ENCODE data around the gene QKI.

QKI gene

DNA sequence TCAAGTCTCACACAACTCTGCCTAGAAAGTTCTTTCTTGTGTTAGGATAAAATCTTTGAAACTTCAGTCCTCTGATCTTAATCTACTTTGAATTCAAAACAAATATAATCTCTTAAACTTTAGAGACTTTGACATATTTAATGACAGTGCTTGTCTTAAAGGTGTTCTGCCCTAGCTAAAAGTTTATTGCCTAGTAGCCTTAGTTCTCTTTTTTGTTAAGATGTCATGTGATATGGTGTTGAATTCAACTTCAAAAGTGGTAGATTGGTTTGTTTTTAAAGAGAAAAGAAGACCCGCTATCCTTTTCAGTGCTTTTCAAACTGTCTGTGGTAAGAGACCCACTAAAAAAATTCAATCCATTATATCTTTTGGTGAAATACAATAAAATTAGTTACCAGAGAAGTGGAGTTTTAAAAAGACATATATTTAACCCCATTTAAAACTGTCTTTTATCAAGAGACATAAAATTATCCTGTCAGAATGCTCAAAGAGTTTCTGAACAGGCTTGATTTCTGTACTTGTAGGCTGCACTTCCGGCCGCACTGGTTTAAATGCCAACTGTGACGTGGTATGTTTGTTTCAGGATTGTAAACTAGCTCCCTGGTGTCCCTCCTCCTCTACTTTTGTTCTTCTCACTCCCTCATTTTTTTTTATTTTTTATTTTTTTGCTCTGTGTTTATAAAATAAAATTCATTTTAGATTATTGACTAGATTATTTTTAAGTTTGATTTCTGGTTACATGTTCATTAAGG, 76.5 kb downstream of the QKI start:
- DNase-seq = no peak

DNA sequence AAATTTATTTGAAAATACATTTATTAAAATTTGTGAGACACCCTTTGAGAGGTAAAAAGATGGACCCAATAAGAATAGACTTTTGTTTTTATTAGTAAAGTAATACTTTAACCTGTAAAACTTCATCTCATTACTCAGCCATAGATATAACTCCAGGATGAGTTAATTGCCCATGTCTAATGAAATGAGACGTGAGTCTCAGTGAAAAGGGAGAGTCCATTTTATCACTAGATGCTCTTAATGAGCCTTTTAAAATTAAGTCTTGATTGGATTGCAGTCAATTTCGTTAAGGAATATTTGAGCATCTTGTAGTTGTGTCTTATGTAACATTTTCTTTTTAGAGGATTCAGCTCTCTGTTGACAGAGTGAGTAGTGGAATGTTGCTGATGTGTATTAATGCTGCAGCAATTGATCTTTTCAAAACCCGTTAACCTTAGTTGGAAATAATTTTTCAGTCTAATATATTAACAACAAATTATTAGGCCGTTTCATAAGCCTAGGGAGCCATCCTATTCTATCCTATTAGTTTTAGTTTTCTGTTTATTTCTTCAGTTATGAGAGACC, 77.3 kb downstream of the QKI start:
- DNase-seq = no peak

DNA sequence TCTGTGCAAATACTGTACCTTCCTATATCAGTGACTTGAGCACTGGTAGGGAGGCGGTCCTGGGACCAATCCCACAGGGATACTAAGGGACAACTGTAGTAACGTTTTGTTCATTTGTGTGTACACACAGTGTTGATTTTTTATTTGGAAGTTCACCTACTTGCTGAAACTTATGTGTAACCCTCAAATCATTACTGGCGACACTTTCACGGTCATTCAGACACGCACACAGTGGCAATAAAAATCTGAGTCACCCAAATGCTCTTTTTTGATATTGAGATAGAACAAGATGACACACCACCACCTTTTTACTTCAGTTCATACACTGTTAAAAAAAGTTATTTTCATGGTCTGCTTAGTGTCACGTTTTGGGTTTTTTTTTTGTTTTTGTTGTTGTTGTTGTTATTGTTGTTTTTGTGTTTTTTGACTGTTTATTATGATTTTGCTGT, 79.8 kb downstream of the QKI start:
- DNase-seq = no peak

DNA sequence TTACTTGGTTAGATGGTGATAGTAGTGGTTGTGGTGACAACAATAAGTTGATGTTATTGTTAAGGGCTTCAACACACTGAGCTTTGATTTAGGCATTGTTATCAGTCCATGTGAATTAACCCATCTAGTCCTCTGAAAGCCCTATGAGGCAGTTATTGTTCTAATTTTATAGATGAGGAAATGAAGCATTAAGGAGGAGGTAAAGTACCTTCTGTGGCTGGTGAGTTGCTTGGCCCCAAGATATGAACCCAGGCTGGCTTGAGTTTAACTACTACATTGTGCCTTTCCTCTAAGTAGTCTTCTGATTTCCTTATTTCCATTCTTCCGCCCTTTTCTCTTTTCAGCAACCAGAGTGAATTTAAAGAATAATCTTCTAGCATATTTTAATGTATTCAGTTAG, 81.7 kb downstream of the QKI start:
- no peak for DNase-seq

DNA sequence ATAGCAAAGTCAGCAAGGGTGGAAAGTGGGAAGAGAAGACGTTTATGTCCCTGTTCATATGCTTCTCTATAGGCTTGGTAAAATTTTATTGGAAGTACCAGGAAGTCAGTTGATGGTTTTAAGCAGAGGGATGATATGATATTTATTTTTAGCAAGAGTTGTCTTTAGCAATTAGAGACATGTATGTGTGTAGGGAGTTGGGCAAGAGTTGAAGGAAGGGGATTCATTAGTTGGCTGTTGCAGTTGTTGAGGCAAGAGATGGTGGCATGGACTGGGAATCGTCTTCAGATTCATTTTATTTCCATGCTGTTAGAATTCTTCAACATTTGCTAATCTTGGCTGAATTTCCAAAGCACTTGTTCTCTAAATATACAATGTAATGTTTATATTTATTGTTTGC, 85.6 kb downstream of the QKI start:
- DNase-seq = no peak

DNA sequence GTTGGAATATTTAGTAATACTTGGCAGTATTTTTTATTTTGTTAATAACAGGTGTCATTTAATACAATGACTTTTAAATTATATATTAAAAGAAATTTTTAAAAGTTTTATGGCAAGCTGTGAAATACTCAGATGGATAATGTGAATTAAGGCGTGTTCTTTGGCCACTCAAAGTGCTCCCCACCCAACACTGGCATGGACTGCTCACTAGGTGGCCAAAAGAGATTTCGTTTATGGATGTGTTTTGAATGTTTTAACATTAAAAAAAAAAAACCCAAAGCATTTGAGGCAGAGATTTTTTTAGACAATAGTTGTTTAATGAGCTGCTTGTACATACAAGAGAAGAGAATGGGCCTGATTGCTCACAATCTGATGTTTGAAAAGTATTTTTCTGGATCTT, 86.5 kb downstream of the QKI start:
- no peak for DNase-seq

DNA sequence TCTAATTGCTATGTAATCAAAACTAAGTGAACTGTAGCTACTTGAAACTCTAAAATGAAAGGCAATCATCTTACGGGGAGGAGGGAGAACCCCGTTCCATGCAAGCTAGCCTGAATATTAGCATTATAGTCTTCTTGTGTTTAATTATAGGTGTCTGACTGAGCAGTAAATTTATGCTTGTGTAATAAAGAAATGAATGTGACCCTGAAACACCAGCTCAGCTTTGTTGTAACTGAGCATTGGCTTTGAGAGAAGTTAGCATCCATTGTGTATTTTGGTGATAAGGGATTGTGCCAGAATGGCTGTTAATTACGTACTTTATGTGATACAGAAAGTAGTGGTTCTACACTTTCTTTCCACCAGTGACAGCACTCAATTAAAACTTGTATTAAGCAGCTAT, 86.9 kb downstream of the QKI start:
- no peak for DNase-seq

DNA sequence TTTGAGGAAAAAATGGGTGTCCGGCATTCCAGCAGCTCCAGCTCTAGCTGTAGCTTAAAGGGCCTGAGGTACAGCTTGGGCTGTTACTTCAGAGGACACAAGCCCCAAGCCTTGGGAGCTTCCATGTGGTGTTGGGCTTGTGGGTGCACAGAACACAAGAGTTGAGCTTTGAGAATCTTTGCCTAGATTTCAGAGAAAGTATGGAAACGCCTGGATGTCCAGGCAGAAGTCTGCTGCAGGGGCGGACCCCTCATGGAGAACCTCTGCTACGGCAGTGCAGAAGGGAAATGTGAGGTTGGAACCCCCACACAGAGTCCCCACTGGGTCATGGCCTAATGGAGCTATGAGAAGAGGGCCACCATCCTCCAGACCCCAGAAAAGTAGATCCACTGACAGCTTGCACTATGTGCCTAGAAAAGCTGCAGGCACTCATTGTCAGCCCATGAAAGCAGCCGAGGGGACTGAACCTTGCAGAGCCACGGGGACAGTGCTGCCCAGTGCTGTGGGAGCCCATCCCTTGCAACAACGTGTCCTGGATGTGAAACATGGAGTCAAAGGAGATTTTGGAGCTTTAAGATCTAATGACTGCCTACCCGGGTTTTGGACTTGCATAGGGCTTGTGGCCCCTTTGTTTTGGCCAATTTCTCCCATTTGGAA, 90.6 kb downstream of the QKI start:
- no peak for DNase-seq

DNA sequence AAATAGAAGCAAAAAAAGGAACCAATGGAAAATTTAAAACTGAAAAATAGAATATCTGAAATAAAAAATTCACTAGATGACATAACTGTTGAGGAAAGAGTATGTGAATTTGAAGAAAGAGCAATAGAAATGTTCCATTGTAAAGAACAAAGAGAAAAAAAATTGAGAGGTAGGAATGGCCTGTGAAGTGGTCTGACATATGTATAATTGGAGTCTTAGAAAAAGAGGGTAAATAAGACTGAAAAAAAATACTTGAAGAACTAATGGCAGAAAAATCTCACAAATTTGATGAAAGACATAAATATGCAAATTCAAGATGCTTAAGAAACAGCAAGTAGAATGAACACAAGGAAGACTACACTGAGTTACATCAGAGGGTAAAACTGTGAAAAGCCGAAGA, 93.4 kb downstream of the QKI start:
- DNase-seq = no peak

DNA sequence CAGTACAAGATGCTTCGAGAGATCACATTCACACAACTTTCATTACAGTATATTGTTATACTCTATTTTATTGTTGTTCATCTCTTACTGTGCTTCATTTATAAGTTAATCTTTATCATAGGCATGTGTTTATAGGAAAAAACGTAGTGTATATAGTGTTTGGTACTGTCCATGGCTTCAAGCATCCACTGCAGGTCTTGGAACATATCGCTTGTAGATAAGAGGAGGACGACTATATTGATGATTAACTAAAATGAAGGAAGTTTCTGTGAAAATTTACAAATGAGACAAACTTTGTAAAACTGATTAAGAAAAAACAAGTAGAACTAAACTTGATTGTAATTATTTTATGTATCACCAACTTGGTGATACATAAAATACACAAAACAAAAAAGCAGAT, 98.5 kb downstream of the QKI start:
- DNase-seq = no peak

DNA sequence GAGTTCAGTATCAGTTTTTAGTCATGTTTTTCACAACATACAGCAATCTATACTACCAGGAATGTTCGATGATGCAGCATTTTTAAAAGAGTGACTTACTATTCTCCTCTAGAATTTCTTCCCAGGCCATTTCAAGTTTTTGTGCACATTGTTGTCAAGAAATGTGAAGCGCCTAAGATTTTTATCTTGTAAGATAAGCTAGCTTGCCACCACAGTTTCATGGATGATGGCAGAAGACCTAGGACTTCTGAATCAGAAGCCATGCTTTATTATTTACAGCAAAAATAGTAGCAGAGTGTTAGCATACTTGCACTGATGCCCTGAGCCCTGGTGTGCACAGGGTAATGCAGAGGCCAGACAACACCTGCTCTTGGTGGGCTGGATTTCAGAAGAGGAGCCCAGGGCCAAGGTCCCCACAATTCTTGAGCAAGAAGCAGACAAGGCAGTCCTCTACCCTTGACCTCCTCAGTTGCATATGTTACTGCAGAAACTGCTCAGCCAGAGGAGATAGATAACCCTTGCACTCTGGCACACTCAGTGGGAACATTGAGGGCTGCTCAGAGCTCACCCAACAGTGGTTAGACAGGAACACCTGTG, 99.2 kb downstream of the QKI start:
- DNase-seq = no peak

DNA sequence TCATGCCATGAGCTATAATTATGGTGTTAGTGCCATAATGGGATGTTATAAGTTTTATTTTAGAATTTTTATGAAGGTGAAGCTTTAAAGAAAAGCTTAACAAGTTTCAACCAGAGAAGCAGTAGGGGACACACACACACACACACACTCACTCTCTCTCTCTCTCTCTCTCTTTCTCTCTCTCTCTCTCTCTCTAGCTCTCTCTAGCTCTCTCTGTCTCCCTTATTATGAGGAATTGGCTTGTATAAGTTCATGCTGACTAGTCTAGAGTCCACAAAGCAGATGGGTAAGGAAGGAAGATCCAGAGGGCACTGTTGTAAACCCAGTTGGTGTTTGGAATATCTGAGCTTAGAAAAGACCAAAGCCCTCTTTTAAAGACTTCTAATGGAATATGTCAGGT, 102.4 kb downstream of the QKI start:
- no peak for DNase-seq

DNA sequence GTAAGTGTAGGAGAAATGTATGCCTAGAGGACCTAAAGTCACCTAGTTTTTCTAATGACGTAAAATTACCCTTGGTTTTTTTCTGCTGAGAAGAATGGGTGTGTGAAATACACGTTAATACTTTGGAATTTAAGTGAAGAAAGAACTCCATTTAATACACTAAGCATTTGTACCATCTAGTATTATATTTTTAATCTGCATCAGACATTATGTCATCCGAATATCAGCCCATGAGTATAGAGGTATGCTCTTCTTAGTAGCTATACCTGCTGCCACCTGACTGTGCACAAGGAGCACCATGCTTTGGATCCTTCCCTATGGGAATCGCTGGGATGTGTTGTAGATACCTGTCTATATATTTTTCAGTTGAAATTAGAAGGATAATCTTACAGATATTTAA, 106.4 kb downstream of the QKI start:
- DNase-seq = no peak

DNA sequence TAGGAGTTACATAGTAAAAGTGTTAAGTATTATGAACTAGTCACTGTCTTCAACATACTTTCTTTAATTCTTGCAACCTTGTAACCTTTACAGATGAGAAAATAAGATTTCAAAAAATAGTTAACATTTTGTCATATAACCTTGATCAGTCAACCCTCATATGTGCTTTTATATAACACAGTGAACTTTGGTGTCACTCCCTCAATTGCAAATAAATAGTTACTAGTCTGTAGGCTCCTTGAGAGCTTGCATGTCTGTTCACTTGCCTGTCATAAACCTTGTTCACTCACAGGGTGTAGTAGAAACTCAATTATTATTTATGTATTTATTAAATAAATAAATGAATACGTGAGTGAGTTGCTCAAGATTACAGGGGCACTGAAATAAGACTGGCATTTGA, 107.5 kb downstream of the QKI start:
- no peak for DNase-seq

DNA sequence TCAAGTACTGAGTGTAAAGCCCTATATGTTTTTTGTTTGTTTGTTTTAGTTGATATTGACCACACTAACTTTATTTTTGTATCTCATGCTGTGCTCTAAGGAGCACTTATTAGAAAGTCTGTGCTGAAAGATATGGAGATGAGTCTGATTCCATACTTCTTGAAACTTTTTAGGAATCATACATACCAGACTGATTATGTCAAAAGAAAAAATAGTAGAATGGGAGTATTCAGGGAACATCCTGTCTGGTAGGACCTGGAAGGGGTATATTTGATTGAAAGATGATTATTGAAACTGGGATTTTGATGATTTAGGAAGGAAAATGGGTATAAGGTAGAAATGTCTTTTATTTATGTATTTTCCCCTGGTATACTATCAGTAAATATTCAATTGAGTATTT, 111.4 kb downstream of the QKI start:
- DNase-seq = no peak

DNA sequence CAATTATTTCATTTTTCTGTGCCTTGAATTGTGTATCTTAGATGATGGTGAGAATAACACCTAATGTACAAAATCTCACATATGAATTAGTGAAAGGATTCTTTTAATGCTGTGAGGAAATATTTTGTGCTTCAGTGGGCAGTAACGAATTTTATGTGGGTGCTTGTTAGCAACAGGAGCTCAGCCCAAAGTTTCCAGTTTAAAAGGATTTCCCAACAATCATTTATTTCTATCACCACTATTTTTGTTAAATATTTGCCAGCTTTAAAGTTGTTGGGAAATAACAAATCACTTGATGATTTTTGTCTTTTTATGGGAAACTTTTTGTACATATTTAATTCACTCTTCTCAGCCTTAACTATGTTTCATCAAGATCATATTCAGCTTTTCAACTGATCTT, 111.8 kb downstream of the QKI start:
- no peak for DNase-seq

DNA sequence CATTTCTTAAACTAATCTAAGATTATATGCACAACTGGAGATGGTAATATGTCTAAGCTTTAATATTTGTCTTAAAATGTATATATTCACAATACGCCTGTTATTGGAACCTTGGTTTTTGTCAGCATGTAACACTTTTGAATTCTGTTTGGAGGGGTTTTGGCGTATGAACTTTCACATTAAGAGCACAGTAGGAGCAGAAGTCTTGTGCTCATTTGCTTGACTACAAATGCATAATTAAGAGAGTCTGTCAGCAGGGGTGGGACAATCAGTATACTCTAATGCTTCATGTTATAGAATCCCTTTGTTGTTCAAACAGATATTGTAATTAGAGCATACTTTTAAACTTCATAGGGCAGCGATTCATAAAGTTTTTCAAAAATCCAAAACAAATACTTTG, 112.8 kb downstream of the QKI start:
- DNase-seq = no peak

DNA sequence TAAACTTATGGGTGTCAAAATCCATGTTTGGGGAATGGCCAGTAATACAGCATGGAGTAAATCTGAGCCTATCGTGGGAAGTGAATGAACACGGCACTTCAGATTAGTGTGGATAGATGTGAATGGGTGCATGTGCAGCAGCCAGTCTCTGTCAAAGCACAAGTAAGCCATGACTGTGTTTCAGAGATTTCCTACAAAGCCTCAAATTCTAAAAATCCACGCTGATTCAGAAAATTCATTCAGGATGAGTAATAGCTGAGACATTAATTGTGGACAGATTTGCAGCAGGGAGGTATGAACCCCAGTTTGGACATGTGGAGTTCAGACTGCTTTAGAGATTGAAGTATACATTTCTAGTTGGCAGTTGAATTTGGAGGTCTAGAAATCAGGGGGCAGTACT, 115.1 kb downstream of the QKI start:
- DNase-seq = peak in 1 of 2 experiments; percentile 61

DNA sequence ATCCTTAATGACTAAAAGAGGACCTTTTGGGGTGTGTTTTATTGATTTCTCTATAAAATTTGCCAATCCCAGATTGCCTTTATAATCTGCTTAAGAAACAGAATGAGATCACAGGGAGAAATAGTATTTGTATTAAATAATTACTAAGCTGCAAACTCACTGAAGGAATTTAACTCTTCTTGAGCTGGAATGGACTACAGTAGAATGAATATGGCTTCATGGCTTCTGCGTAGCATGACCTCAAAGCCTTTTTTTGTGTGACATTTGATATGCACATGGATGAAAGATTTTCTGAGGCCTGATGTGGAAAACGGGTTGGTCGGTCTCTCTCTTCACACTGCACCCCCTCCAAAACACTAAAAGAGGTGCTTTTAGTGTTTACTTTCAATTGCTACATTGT, 115.9 kb downstream of the QKI start:
- no peak for DNase-seq

DNA sequence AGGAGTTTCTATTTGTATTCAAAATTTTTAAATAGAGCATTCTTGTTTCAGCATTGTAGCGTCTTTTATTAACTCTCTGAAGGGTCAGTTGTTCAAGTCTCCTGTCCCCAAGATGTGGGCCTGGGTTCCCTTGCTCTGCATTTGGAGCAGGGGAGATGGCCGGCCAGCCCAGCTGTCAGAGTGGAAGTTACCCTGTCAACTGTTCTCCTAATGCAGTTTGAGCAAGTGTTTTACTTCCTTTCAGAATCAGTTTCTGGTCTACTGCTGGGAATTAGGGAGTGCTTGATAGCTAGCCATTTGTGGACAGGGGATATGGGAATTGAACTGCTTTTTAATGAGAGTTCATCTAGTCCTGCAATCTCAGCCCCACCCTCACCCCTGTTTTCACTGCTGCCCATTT, 116.6 kb downstream of the QKI start:
- no peak for DNase-seq

DNA sequence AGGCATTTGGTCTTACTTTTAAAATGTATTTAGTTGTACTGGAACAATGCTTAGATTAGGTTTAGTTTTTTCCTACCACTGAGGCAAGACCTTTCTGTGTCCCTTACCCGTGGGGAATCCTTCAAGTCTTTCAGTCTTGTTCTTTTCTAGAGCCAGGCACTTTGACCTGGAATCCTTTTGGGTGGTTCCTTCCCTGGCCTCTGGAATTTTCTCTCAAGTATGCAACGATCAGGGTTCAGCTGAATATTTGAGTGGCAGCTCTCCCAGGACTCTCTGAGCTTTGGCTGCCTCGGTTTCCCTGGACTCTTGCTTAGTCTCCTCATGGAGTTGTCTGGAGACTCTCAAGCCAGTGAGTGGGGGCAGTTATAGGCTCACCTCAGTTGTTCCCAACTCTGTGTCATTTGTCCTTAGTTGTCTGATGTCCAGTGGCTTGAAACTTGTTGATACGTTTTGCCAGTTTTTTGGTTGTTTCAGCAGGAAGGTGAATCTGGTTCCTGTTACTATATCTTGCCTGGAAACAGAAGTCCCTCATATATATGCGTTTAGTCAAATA, 118.1 kb downstream of the QKI start:
- no peak for DNase-seq

DNA sequence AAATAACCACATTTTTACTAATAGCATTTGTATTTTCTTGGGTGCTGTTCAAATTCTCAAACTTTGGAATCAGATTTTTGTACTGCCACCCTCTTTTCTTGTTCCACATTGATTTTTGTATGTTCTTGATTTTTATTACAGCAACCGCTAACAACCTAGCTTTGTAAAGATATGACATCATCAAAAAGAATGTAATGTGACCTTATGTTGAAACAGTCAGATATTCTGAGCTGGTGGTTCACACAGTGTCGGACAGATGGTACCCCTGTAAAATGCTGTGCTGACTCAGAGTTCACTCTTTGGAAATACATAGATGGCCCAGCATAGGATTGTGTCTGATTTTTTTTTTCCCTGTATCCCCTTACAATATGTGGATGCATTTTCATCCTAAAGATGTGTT, 118.9 kb downstream of the QKI start:
- DNase-seq = peak in 1 of 2 experiments; percentile 24

DNA sequence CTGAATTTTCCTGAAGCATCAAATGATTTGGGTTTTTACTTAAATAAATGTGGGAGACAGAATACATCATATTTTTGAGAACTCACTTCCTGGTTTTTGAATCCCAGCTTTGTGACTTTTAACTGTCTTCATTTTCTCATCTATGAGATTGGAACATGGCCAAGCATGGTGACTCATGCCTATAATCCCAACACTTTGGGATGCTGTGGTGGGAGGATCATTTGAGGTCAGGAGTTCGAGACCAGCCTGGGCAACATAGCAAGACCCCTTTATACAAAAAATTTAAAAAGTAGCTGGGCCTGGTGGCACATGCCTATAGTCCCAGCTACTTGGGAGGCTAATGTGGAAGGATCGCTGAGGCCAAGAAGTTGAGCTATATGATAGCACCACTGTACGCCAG, 122.3 kb downstream of the QKI start:
- DNase-seq = no peak

DNA sequence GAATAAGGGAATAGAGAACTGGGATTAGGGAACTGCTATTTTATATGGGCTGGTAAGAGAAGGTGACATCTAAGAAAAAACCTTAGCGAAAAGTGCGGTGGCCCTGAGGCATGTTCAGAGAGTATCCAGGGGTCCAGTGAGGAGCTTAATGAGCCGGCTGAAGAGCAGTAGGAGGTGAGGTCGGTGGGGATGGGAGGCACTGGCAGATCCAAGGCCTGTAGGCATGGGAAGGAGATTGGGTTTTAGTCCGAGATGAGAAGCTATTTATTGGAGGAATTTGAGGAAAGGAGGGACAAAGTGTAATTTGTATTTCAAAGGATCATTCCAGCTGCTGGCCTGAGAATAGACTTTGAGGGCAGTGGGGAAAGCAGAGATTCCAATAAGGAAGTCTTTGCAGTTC, 123.8 kb downstream of the QKI start:
- DNase-seq = no peak

All from SW 1271 (cell line).